HL-60 (cell line): ENCODE measurements around the gene MKLN1.

Experiments used
- DNase-seq, 2 experiments: peaks; one replicate each; pipeline ENCODE4 v3.0.0-alpha.2; 2010 to 2020; ENCODE audit warnings: low read depth in 1 of 2, low spot score in 1 of 2
- H3K27ac ChIP-seq: fragments of 250-450 bp; sonication (Bioruptor Pico); replicated peaks from 2 replicates; pipeline ENCODE4 v1.5.1; 2020; ENCODE audit warnings: mild to moderate bottlenecking, moderate library complexity
- H3K27me3 ChIP-seq: fragments of 250-450 bp; sonication (Bioruptor Pico); 2 replicates; pipeline ENCODE4 v1.5.1; 2021; ENCODE audit warnings: mild to moderate bottlenecking, moderate library complexity; ENCODE audit not compliant: insufficient read depth, poor library complexity, severe bottlenecking
- H3K4me3 ChIP-seq: replicated peaks from 2 replicates; pipeline ENCODE4 v1.5.1; 2011; ENCODE audit warnings: mild to moderate bottlenecking, control low read depth, low read length; ENCODE audit not compliant: insufficient read depth
- GABPA ChIP-seq: IDR thresholded peaks from 2 replicates; pipeline ENCODE4 v1.6.1; 2012; ENCODE audit warnings: low read depth
- POLR2AphosphoS5 ChIP-seq: IDR thresholded peaks from 2 replicates; pipeline ENCODE4 v1.6.1; 2012; ENCODE audit warnings: low read depth
- REST ChIP-seq: IDR thresholded peaks from 2 replicates; pipeline ENCODE4 v1.6.1; 2012; ENCODE audit warnings: low read depth; ENCODE audit not compliant: insufficient replicate concordance
- SPI1 ChIP-seq: IDR thresholded peaks from 2 replicates; pipeline ENCODE4 v1.6.1; 2012; ENCODE audit warnings: low read depth, mild to moderate bottlenecking, borderline replicate concordance
- TF ChIP-seq, protein P1 (sequence below): IDR thresholded peaks from one replicate; pipeline ENCODE4 v1.5.1; 2011; ENCODE audit warnings: low read length, control low read depth, inconsistent platforms; ENCODE audit not compliant: insufficient read depth

The MKLN1 gene

DNA sequence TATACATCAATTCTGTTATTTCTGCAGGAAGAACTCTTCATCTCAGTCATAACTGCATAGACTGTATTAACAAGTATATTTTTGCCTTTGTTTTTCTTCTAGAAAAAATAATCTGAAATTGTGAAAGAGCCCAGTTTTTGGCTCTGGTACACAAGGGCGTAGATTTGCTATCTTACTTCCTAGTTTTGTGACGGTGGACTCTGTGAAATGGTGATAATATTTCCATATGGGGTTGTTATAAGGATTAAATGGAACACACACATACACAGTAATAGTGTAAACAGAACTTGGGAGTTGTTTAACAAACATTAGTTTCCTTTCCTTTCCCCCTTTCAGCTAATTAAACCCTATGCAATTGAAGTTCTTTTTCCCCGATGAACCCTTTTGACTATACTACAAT lies 108.7 kb downstream of the MKLN1 start:
- DNase-seq, result no peak
- Histone ChIP-seq H3K27me3 (no peaks in the 10 kb centered on the region), H3K27ac (no peak overlapping the region), H3K4me3 (no peak overlapping the region)
- TF ChIP-seq, protein P1, sequence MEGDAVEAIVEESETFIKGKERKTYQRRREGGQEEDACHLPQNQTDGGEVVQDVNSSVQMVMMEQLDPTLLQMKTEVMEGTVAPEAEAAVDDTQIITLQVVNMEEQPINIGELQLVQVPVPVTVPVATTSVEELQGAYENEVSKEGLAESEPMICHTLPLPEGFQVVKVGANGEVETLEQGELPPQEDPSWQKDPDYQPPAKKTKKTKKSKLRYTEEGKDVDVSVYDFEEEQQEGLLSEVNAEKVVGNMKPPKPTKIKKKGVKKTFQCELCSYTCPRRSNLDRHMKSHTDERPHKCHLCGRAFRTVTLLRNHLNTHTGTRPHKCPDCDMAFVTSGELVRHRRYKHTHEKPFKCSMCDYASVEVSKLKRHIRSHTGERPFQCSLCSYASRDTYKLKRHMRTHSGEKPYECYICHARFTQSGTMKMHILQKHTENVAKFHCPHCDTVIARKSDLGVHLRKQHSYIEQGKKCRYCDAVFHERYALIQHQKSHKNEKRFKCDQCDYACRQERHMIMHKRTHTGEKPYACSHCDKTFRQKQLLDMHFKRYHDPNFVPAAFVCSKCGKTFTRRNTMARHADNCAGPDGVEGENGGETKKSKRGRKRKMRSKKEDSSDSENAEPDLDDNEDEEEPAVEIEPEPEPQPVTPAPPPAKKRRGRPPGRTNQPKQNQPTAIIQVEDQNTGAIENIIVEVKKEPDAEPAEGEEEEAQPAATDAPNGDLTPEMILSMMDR, result no peak
- TF ChIP-seq REST (no peak), GABPA (no peak), SPI1 (no peak), POLR2AphosphoS5 (no peak)

GRCh38 chr7:131438969-131439368 lies 111.3 kb downstream of the MKLN1 start:
- no peak for DNase-seq
- TF ChIP-seq POLR2AphosphoS5 (no peak), SPI1 (no peak), GABPA (no peak), REST (no peak)
- Histone ChIP-seq H3K27me3 (no peaks in the 10 kb centered on the region), H3K27ac (no peak overlapping the region), H3K4me3 (no peak overlapping the region)

- no peak for TF ChIP-seq GABPA
- TF ChIP-seq, protein P1, result no peak
- TF ChIP-seq POLR2AphosphoS5, result no peak
- TF ChIP-seq REST, result no peak
- TF ChIP-seq SPI1, result no peak
- no peak for DNase-seq
- Histone ChIP-seq H3K4me3 (no peak overlapping the region), H3K27me3 (no peaks in the 10 kb centered on the region), H3K27ac (no peak overlapping the region)
Observed at GRCh38 chr7:131443496-131443895, 115.8 kb downstream of the MKLN1 start.
